Stromal cell of bone marrow (primary cell): Measurements from ENCODE around the gene KIF21A.

Experiments
- DNase-seq: peaks from one replicate; pipeline ENCODE4 v3.0.0-alpha.2; 2012; ENCODE audit warnings: low read depth

Gene KIF21A

GRCh38 chr12:39272871-39273655, 169.9 kb downstream of the KIF21A start:
- peak; percentile 18 for DNase-seq

- DNase-seq, result no peak
Observed at GRCh38 chr12:39269492-39269891, 173.4 kb downstream of the KIF21A start.

- no peak for DNase-seq
Observed at GRCh38 chr12:39267886-39268285, 175.0 kb downstream of the KIF21A start.

GRCh38 chr12:39252628-39253027, 190.3 kb downstream of the KIF21A start:
- DNase-seq, result no peak
